ENCODE results near the gene SIGMAR1. TPM values are rescaled to one million over a fixed set of nuclear protein-coding genes. Genes with fewer than 3 reads are reported as not detected.

Gene SIGMAR1
- total and polyA plus RNA-seq, 4 donors = 26.0 to 72.0 (median 63.3) TPM

GRCh38 chr9:34659592-34660253 lies 22.1 kb upstream of the SIGMAR1 start:
- Histone ChIP-seq H3K36me3 (ENCODE audit: control insufficient read depth in 4 of 4, insufficient read depth in 4 of 4, low read length in 4 of 4) (peaks cover 1 to 18% (median 10%) of the 10 kb centered on the region in 4 donors), H3K4me3 (no peak overlapping the region), H3K4me1 (ENCODE audit: control insufficient read depth in 5 of 5, insufficient read depth in 5 of 5, low read length in 5 of 5) (peaks cover 0 to 15% (median 9%) of the 10 kb centered on the region in 5 donors), H3K9me3 (ENCODE audit: control insufficient read depth in 4 of 4, insufficient read depth in 3 of 4, low read length in 3 of 4) (no peaks in the 10 kb centered on the region), H3K9ac (ENCODE audit: insufficient read depth in 1 of 2, low read length in 2 of 2) (no peak overlapping the region), H3K27me3 (ENCODE audit: control insufficient read depth in 3 of 3, insufficient read depth in 3 of 3, low read length in 2 of 3) (no peaks in the 10 kb centered on the region), H3K27ac (ENCODE audit: low read depth in 1 of 2, low read length in 1 of 2) (no peak overlapping the region)
- WGBS, 2 donors = 92 to 97% methylated on average over 8 of the region's 8 CpGs
- no peak for ATAC-seq (ENCODE audit: insufficient read depth, low FRiP score)
- no peak for DNase-seq
- no peak for TF ChIP-seq CTCF (IDR thresholded peaks at IDR 0.05; ENCODE audit: control extremely low read depth, extremely low read depth)

GRCh38 chr9:34658461-34658860 lies 20.9 kb upstream of the SIGMAR1 start:
- H3K4me3 ChIP-seq = no peak overlapping the region
- H3K36me3 ChIP-seq (ENCODE audit: control insufficient read depth in 4 of 4, insufficient read depth in 4 of 4, low read length in 4 of 4) = peaks cover 1 to 18% (median 10%) of the 10 kb centered on the region in 4 donors
- DNase-seq = no peak
- WGBS, 2 donors = 78 to 91% methylated on average over 14 of the region's 14 CpGs
- peaks cover 9 to 22% (median 16%) of the 10 kb centered on the region in 5 donors for H3K4me1 ChIP-seq (ENCODE audit: control insufficient read depth in 5 of 5, insufficient read depth in 5 of 5, low read length in 5 of 5)
- no peak for ATAC-seq (ENCODE audit: insufficient read depth, low FRiP score)
- no peaks in the 10 kb centered on the region for H3K27me3 ChIP-seq (ENCODE audit: control insufficient read depth in 3 of 3, insufficient read depth in 3 of 3, low read length in 2 of 3)
- H3K9me3 ChIP-seq (ENCODE audit: control insufficient read depth in 4 of 4, insufficient read depth in 3 of 4, low read length in 3 of 4) = no peaks in the 10 kb centered on the region
- no peak overlapping the region for H3K9ac ChIP-seq (ENCODE audit: insufficient read depth in 1 of 2, low read length in 2 of 2)
- TF ChIP-seq CTCF (IDR thresholded peaks at IDR 0.05; ENCODE audit: control extremely low read depth, extremely low read depth) = no peak
- H3K27ac ChIP-seq (ENCODE audit: low read depth in 1 of 2, low read length in 1 of 2) = no peak overlapping the region

GRCh38 chr9:34656992-34657391 lies 19.4 kb upstream of the SIGMAR1 start:
- Histone ChIP-seq H3K36me3 (ENCODE audit: control insufficient read depth in 4 of 4, insufficient read depth in 4 of 4, low read length in 4 of 4) (peaks cover 0 to 18% (median 10%) of the 10 kb centered on the region in 4 donors), H3K9me3 (ENCODE audit: control insufficient read depth in 4 of 4, insufficient read depth in 3 of 4, low read length in 3 of 4) (no peaks in the 10 kb centered on the region), H3K4me3 (no peak overlapping the region), H3K27ac (ENCODE audit: low read depth in 1 of 2, low read length in 1 of 2) (no peak overlapping the region), H3K27me3 (ENCODE audit: control insufficient read depth in 3 of 3, insufficient read depth in 3 of 3, low read length in 2 of 3) (no peaks in the 10 kb centered on the region), H3K9ac (ENCODE audit: insufficient read depth in 1 of 2, low read length in 2 of 2) (no peak overlapping the region), H3K4me1 (ENCODE audit: control insufficient read depth in 5 of 5, insufficient read depth in 5 of 5, low read length in 5 of 5) (peaks cover 12 to 36% (median 30%) of the 10 kb centered on the region in 5 donors)
- no peak for ATAC-seq (ENCODE audit: insufficient read depth, low FRiP score)
- no peak for TF ChIP-seq CTCF (IDR thresholded peaks at IDR 0.05; ENCODE audit: control extremely low read depth, extremely low read depth)
- no peak for DNase-seq
- 87 to 92% methylated on average over 5 of the region's 5 CpGs for WGBS, 2 donors

Measured in lung (tissue), 12 donors.